Neuronal stem cell (in vitro differentiated cells): ENCODE measurements around the gene MRTFB.

Experiments used
- DNase-seq: peaks from one replicate; pipeline ENCODE4 v3.0.0-alpha.2; 2013; ENCODE audit warnings: low spot score
- H2AFZ ChIP-seq: one replicate; pipeline ENCODE4 v1.6.1; 2013; ENCODE audit warnings: mild to moderate bottlenecking, low read length, inconsistent platforms
- H2AK5ac ChIP-seq: 2 replicates; pipeline ENCODE4 v1.6.1; 2013; ENCODE audit warnings: low read depth, mild to moderate bottlenecking, inconsistent platforms, low read length, moderate library complexity, mixed read lengths
- H2BK120ac ChIP-seq: 2 replicates; pipeline ENCODE4 v1.6.1; 2013; ENCODE audit warnings: low read depth, mild to moderate bottlenecking, inconsistent platforms, low read length, moderate library complexity, mixed read lengths
- H2BK12ac ChIP-seq: one replicate; pipeline ENCODE4 v1.6.1; 2013; ENCODE audit warnings: low read length, inconsistent platforms
- H2BK15ac ChIP-seq: 2 replicates; pipeline ENCODE4 v1.6.1; 2013; ENCODE audit warnings: mild to moderate bottlenecking, low read length, inconsistent platforms, mixed read lengths
- H2BK5ac ChIP-seq: one replicate; pipeline ENCODE4 v1.6.1; 2013; ENCODE audit warnings: inconsistent platforms, mild to moderate bottlenecking, low read length, moderate library complexity
- H3K14ac ChIP-seq: one replicate; pipeline ENCODE4 v1.6.1; 2013; ENCODE audit warnings: low read length, inconsistent platforms
- H3K18ac ChIP-seq: 2 replicates; pipeline ENCODE4 v1.6.1; 2013; ENCODE audit warnings: low read length, inconsistent platforms
- H3K23ac ChIP-seq: 2 replicates; pipeline ENCODE4 v1.6.1; 2013; ENCODE audit warnings: low read depth, mild to moderate bottlenecking, mixed read lengths, low read length, inconsistent platforms; ENCODE audit not compliant: poor library complexity
- H3K27ac ChIP-seq: replicated peaks from 3 replicates; pipeline ENCODE4 v1.5.1; 2013; ENCODE audit warnings: low read length, inconsistent platforms
- H3K27me3 ChIP-seq, 3 experiments: 2 replicates each; pipeline ENCODE4 v1.6.1; 2013; ENCODE audit warnings: low read length in 3 of 3, mild to moderate bottlenecking in 2 of 3, inconsistent platforms in 1 of 3, low read depth in 1 of 3, mixed read lengths in 1 of 3, moderate library complexity in 1 of 3; ENCODE audit not compliant: control insufficient read depth in 3 of 3, insufficient read depth in 3 of 3
- H3K36me3 ChIP-seq, 2 donors: replicated peaks in 1 of 2; 2 replicates each; pipeline ENCODE4 v1.6.1; 2013; ENCODE audit warnings: low read length in 2 of 2; ENCODE audit not compliant: control insufficient read depth in 2 of 2, insufficient read depth in 2 of 2
- H3K4ac ChIP-seq: 2 replicates; pipeline ENCODE4 v1.6.1; 2013; ENCODE audit warnings: inconsistent platforms, mild to moderate bottlenecking, low read length, moderate library complexity
- H3K4me1 ChIP-seq, 2 donors: 1 replicate in 1 of 2; 2 replicates in 1 of 2; pipeline ENCODE4 v1.6.1; 2013; ENCODE audit warnings: low read length in 2 of 2, low read depth in 1 of 2; ENCODE audit not compliant: control insufficient read depth in 2 of 2, insufficient read depth in 1 of 2
- H3K4me2 ChIP-seq: one replicate; pipeline ENCODE4 v1.6.1; 2013; ENCODE audit warnings: mild to moderate bottlenecking, low read length, inconsistent platforms; ENCODE audit not compliant: insufficient read depth, poor library complexity, severe bottlenecking
- H3K4me3 ChIP-seq, 2 donors: 2 replicates each; pipeline ENCODE4 v1.5.1; 2013; ENCODE audit warnings: low read length in 2 of 2, mild to moderate bottlenecking in 2 of 2, inconsistent platforms in 1 of 2, moderate library complexity in 1 of 2
- H3K79me1 ChIP-seq: one replicate; pipeline ENCODE4 v1.6.1; 2013; ENCODE audit warnings: low read depth, mild to moderate bottlenecking, inconsistent platforms, low read length, moderate library complexity
- H3K9ac ChIP-seq: one replicate; pipeline ENCODE4 v1.6.1; 2013; ENCODE audit warnings: mild to moderate bottlenecking, low read depth, low read length, inconsistent platforms; ENCODE audit not compliant: poor library complexity
- H3K9me3 ChIP-seq, 2 donors: replicated peaks in 1 of 2; 2 replicates each; pipeline versions ENCODE3 to v1.6.1; 2013; ENCODE audit warnings: low read length in 2 of 2, mild to moderate bottlenecking in 2 of 2, inconsistent platforms in 1 of 2, low read depth in 1 of 2, mixed read lengths in 1 of 2, moderate library complexity in 1 of 2; ENCODE audit not compliant: control insufficient read depth in 2 of 2, insufficient read depth in 1 of 2
- H4K8ac ChIP-seq: one replicate; pipeline ENCODE4 v1.6.1; 2013; ENCODE audit warnings: low read depth, mild to moderate bottlenecking, inconsistent platforms, low read length, moderate library complexity
- H4K91ac ChIP-seq: one replicate; pipeline ENCODE4 v1.6.1; 2013; ENCODE audit warnings: low read length, low read depth, mild to moderate bottlenecking, inconsistent platforms; ENCODE audit not compliant: poor library complexity
- WGBS, 2 donors: extraction: QIAGEN DNeasy Blood & Tissue Kit; methylation state at CpG; one replicate each; pipeline ENCODE4 v1.1.7; 2013; ENCODE audit warnings: missing lambda C conversion rate in 2 of 2, mixed read lengths in 1 of 2; ENCODE audit not compliant: insufficient read length in 2 of 2, insufficient replicate concordance in 1 of 2; ENCODE audit errors: extremely low coverage in 2 of 2; 5-methylcytosine and 5-hydroxymethylcytosine counted together

MRTFB gene

GRCh38 chr16:14301169-14302030, 230.3 kb downstream of the MRTFB start:
- H3K27ac ChIP-seq, result no peak overlapping the region
- peak overlapping the region; percentile 72 for H2BK120ac ChIP-seq
- peak overlapping the region; percentile 65 for H3K23ac ChIP-seq
- H4K91ac ChIP-seq, result no peak overlapping the region
- H3K36me3 ChIP-seq, result no peaks in the 10 kb centered on the region
- H2BK5ac ChIP-seq, result no peak overlapping the region
- no CpG with 5 or more reads among the region's 34 CpGs for WGBS, 2 donors
- no peaks in the 10 kb centered on the region for H3K9me3 ChIP-seq
- H3K79me1 ChIP-seq, result peaks cover 6% of the 10 kb centered on the region
- DNase-seq, result no peak
- no peak overlapping the region for H4K8ac ChIP-seq
- peak overlapping the region; percentile 65 to 76 for H3K4me3 ChIP-seq
- no peak overlapping the region for H3K14ac ChIP-seq
- peaks cover 18 to 20% of the 10 kb centered on the region in 2 donors for H3K4me1 ChIP-seq
- H2BK15ac ChIP-seq, result no peak overlapping the region
- H3K4ac ChIP-seq, result no peak overlapping the region
- H2AK5ac ChIP-seq, result no peak overlapping the region
- H3K4me2 ChIP-seq, result peak overlapping the region; percentile 91
- H3K18ac ChIP-seq, result peak overlapping the region; percentile 95
- H3K9ac ChIP-seq, result peak overlapping the region; percentile 44
- peaks cover 0 to 4% (median 4%) of the 10 kb centered on the region in 3 experiments for H3K27me3 ChIP-seq
- peak overlapping the region; percentile 87 for H2AFZ ChIP-seq
- H2BK12ac ChIP-seq, result peak overlapping the region; percentile 22

GRCh38 chr16:14302031-14302398, 230.9 kb downstream of the MRTFB start:
- H3K18ac ChIP-seq, result peak overlapping the region; percentile 97
- peak overlapping the region; percentile 65 to 96 for H3K4me3 ChIP-seq
- H3K9me3 ChIP-seq, result no peaks in the 10 kb centered on the region
- H3K14ac ChIP-seq, result peak overlapping the region; percentile 71
- no peak overlapping the region for H2BK15ac ChIP-seq
- no peak overlapping the region for H3K27ac ChIP-seq
- H2BK5ac ChIP-seq, result peak overlapping the region; percentile 87
- H4K8ac ChIP-seq, result no peak overlapping the region
- peak overlapping the region; percentile 98 for H2AFZ ChIP-seq
- H3K27me3 ChIP-seq, result peaks cover 0 to 4% (median 4%) of the 10 kb centered on the region in 3 experiments
- no peak overlapping the region for H3K4ac ChIP-seq
- no peak for DNase-seq
- no peak overlapping the region for H3K9ac ChIP-seq
- no peak overlapping the region for H2AK5ac ChIP-seq
- no peak overlapping the region for H2BK120ac ChIP-seq
- WGBS, 2 donors, result no CpG with 5 or more reads among the region's 37 CpGs
- peaks cover 6% of the 10 kb centered on the region for H3K79me1 ChIP-seq
- H2BK12ac ChIP-seq, result no peak overlapping the region
- no peak overlapping the region for H3K23ac ChIP-seq
- H3K4me1 ChIP-seq, result peaks cover 22 to 26% of the 10 kb centered on the region in 2 donors
- H4K91ac ChIP-seq, result no peak overlapping the region
- peak overlapping the region; percentile 97 for H3K4me2 ChIP-seq
- H3K36me3 ChIP-seq, result no peaks in the 10 kb centered on the region

- Histone ChIP-seq H3K4me2 (peak overlapping the region; percentile 97), H2BK120ac (no peak overlapping the region), H3K27ac (no peak overlapping the region), H3K36me3 (no peaks in the 10 kb centered on the region), H2AK5ac (no peak overlapping the region), H3K4me3 (peak overlapping the region; percentile 65 to 96), H3K79me1 (peaks cover 6% of the 10 kb centered on the region), H2BK15ac (peak overlapping the region; percentile 68), H3K4ac (no peak overlapping the region), H2BK12ac (peak overlapping the region; percentile 73), H2AFZ (peak overlapping the region; percentile 98), H4K91ac (no peak overlapping the region), H3K23ac (peak overlapping the region; percentile 89), H2BK5ac (peak overlapping the region; percentile 87), H3K14ac (peak overlapping the region; percentile 71), H3K4me1 (peaks cover 25 to 26% of the 10 kb centered on the region in 2 donors), H4K8ac (no peak overlapping the region), H3K9me3 (no peaks in the 10 kb centered on the region), H3K9ac (peak overlapping the region; percentile 88), H3K27me3 (peaks cover 0 to 4% (median 4%) of the 10 kb centered on the region in 3 experiments), H3K18ac (peak overlapping the region; percentile 97)
- DNase-seq, result no peak
- no CpG with 5 or more reads among the region's 86 CpGs for WGBS, 2 donors
Measured at GRCh38 chr16:14302399-14303181, 231.5 kb downstream of the MRTFB start.

GRCh38 chr16:14303182-14303618, 232.1 kb downstream of the MRTFB start:
- Histone ChIP-seq H2BK5ac (no peak overlapping the region), H3K4me1 (peaks cover 26 to 27% of the 10 kb centered on the region in 2 donors), H3K4me2 (peak overlapping the region; percentile 97), H2BK120ac (no peak overlapping the region), H3K27me3 (peaks cover 0 to 4% (median 4%) of the 10 kb centered on the region in 3 experiments), H3K27ac (no peak overlapping the region), H3K36me3 (no peaks in the 10 kb centered on the region), H2BK15ac (peak overlapping the region; percentile 68), H3K79me1 (peaks cover 6% of the 10 kb centered on the region), H3K23ac (no peak overlapping the region), H4K91ac (no peak overlapping the region), H3K9me3 (no peaks in the 10 kb centered on the region), H2AFZ (peak overlapping the region; percentile 98), H3K4ac (no peak overlapping the region), H3K4me3 (peak overlapping the region; percentile 65 to 96), H3K14ac (no peak overlapping the region), H3K9ac (peak overlapping the region; percentile 56), H3K18ac (peak overlapping the region; percentile 76), H2BK12ac (no peak overlapping the region), H4K8ac (no peak overlapping the region), H2AK5ac (no peak overlapping the region)
- no peak for DNase-seq
- WGBS, 2 donors, result no CpG with 5 or more reads among the region's 14 CpGs
